HG02840 (cell line): Measurements from ENCODE around the gene TAB2.
"Not testable (repeated sequence)": the region's sequence is repeated elsewhere in the genome, so short reads cannot be mapped to it uniquely, and the experiment has no call there.

Source experiments
- ATAC-seq: cut with Tn5 transposase; IDR thresholded peaks from one replicate; pipeline ENCODE4 v1.9.1; 2021; ENCODE audit warnings: mild to moderate bottlenecking, moderate library complexity, moderate number of reproducible peaks; ENCODE audit not compliant: unreplicated experiment, low FRiP score

Gene TAB2

DNA sequence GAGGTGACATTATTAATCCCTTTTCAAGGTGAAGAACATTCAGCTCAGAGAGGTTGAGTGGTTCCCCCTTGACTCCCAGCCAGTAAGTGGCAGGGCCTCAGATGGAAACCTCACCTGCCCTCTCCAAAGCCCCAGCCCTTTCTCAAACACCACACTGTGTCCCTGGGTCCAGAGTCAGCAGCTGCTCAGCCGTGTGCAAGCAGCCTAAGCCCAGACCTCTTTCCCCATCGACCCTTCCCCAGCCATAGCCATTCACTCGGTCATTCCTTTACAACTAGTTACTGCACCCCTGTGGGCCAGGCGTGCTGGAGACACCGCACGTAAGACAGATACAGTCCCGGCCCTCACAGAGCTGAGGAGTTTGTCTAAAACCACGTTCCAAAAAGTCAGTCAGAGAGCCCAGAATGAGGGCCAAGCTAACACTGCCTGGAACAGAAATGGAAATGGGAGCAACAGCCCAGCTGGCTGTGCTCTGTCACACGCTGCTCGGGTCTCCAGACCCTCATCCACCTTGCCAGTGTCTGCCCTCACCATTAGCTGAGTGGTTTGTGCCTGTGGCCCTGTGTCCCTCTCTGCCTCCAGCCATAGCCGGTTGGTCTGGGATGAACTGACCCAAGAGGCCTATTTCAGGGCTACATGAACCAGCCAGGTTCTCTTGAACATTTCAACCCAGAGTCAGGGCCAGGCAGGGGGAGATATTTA, 137.7 kb downstream of the TAB2 start:
- no peak for ATAC-seq

DNA sequence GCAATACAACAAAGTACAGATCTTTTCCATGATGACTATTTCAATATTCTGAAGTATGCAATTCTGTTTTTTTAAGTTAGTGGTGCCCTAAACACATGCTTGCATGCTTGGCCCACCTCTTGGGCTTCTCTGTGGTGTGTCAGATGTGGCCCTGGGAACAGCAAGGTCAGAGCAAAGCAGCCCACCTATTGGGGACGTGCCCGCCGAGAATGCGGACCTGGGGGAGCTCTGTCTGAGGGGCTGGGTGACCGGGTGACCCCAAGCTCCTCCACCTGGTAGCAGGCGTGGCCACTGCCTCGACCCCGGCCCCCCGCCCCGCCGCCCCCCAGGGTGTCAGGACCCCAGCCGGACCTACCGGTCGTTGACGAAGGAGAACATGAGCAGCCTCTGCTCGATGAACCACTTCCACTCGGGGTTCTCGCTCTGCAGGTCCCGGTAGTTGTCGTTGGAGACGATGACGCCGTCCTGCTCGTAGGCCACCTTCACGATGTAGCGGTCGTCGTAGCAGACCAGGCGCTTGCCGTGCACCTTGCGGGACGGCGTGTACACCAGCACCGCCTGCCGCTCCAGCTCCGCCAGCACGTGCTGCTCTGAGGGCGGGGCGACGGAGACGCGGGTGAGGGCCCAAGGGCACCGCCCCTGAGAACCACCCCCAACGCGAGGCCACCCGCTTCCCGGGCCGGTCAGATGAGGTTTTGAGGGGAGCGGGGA, 139.0 kb downstream of the TAB2 start:
- ATAC-seq = no peak

DNA sequence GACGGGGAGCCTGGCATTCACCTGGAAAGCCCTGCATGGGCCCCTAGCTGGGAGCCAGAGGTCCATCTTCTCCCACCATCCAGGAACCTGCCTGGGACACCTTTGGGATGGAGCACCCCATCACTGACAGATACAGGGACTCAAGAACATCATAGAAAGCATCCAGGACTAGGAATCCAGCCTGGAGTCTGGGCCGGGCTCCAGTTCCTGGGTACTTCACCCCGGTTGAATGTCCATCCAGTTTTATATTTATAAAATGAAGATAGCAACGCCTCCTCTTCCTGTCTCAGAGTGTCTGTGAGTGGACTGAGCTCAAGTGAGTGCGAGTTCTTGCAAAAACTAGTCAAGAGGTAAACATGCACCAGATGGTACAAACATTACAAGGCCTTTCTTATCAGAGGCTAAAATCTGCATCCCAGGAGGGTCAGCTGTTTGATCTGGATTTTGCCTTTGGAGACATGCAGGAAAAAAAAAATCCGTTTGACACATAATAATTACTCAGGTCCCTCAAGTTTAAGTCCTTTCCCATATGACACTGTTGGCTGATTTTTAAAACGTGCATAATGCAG, 139.9 kb downstream of the TAB2 start:
- ATAC-seq = no peak

DNA sequence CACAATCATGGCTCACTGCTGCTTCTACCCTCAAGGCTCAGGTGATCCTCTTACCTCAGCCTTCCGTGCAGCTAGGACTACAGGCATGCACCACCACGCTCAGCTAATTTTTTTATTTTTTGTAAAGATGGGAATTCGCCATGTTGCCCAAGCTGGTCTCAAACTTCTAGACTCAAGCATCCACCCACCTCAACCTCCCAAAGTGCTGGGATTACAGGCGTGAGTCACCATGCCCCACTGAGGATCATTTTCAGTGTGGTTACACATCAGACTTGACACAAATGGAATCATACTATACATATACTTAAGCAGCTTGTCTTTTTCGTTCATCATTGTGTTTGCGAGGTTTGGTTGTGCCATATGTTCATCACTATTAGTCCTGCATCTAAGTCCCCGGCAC, 140.7 kb downstream of the TAB2 start:
- no peak for ATAC-seq

DNA sequence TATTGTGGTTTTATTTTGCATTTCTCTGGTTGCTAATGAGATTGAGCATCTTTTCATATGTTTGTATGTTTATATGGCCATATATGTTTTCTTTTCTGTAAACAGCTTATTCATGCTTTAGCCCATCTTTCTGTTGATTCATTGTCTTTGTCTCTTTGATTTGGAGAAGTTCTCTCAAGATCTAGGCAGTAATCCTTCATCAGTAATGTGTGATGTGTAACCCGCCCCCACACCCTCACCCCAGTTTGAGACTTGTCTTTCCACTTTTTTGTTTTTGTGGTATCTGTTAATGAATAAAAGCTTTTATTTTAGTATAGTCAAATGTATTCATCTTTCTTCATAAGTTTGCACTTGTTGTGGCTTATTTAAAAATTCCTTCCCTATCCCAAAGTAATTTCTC, 141.3 kb downstream of the TAB2 start:
- ATAC-seq = no peak

DNA sequence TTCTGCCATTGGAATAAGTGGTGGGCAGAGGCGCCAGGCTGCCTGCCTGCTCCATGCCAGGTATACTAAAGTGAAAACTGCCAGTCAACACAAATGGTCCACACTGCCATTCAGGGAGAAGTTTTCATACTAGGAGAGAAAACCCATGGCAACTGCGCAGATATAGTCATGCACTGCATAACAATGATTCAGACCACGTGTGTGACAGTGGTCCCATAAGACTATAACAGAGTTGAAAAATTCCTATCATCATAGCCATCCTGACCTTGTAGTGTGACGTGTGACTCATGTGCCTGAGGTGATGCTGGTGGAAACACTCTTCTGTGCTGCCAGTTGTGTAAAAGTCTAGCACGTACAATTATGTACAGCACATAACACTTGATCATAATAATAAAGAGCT, 142.2 kb downstream of the TAB2 start:
- no peak for ATAC-seq

DNA sequence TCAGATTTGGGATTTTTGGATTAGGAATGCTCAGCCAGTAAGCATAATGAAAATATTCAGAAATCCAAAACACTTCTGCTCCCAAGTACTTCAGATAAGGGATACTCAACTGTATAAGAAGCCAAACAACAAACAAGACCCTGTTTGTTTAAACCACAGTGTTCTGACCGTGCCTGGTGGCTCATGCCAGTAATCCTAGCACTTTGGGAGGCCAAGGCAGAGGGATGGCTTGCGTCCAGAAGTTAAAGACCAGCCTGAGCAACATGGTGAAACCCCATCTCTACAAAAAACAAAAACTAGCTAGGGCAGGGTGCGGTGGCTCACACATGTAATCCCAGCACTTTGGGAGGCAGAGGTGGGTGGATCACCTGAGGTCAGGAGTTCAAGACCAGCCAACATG, 142.7 kb downstream of the TAB2 start:
- ATAC-seq = not testable (repeated sequence)
